HUES48 (cell line): ENCODE results near the gene GIGYF2.

Experiments used
- H3K27ac ChIP-seq: one replicate; pipeline ENCODE4 v1.7.0; 2013; ENCODE audit warnings: low read depth, low read length, inconsistent platforms
- H3K27me3 ChIP-seq: 2 replicates; pipeline ENCODE4 v1.6.1; 2013; ENCODE audit warnings: mild to moderate bottlenecking, low read length; ENCODE audit not compliant: control insufficient read depth, insufficient read depth
- H3K36me3 ChIP-seq: 2 replicates; pipeline ENCODE4 v1.6.1; 2013; ENCODE audit warnings: low read length; ENCODE audit not compliant: control insufficient read depth, insufficient read depth
- H3K4me1 ChIP-seq: 2 replicates; pipeline ENCODE4 v1.6.1; 2013; ENCODE audit warnings: mild to moderate bottlenecking, low read length; ENCODE audit not compliant: control insufficient read depth, insufficient read depth
- H3K4me3 ChIP-seq: 2 replicates; pipeline ENCODE4 v1.5.1; 2013; ENCODE audit warnings: mild to moderate bottlenecking, low read depth, low read length
- H3K9ac ChIP-seq: 2 replicates; pipeline ENCODE4 v1.6.1; 2013; ENCODE audit warnings: mild to moderate bottlenecking, low read depth, low read length, moderate library complexity
- H3K9me3 ChIP-seq: 2 replicates; pipeline ENCODE4 v1.6.1; 2013; ENCODE audit warnings: low read length; ENCODE audit not compliant: control insufficient read depth, insufficient read depth

The GIGYF2 gene

DNA sequence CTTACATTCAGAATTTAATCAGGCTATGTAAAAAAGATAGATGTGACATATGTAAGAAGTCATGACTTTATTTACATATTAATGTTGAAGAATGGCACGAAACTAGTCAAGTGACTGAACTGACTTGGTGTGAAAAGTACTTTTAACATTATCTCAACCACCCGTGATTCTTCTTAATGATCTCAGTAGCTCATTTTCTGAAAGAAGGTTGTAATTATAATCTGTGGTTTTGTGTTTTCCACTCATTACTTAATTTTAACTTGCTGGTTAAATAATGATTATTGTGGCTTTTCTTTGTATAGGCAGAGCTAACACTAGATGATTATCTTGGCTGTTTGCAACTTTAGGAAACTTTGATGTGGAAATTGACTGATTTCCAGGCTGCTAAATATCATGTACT lies 60.8 kb downstream of the GIGYF2 start:
- no peak overlapping the region for H3K27ac ChIP-seq
- H3K9me3 ChIP-seq = no peaks in the 10 kb centered on the region
- H3K4me3 ChIP-seq = no peak overlapping the region
- H3K36me3 ChIP-seq = peaks cover 73% of the 10 kb centered on the region
- H3K4me1 ChIP-seq = no peaks in the 10 kb centered on the region
- no peaks in the 10 kb centered on the region for H3K27me3 ChIP-seq
- H3K9ac ChIP-seq = no peak overlapping the region

DNA sequence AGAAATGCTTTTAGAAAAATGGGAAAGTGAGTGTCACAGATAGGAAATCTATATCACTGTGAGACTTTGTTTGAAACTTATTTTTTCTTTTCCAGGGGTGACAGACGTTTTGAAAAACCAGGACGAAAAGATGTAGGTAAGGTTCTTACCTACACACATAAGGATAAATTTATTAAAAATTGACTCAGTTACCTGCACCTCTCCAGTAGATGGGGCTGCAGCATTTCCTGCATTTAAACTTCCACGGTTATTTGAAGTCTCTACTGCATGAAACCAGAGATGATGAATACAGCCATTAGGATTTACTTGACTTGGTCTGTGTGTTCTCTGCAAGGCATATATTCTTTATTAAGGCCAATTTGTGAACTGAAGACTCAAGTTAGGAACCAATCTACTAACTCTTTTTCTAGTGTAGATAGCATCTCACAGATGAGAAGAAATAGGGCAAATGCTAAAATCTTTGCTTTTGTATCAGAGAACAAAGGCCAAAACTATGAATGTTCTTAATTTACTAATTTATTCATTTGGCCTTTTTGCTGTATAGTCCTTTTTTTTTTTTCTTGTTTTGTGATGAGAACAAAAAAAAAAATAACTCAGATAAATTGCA lies 64.3 kb downstream of the GIGYF2 start:
- H3K27ac ChIP-seq = no peak overlapping the region
- peaks cover 88% of the 10 kb centered on the region for H3K36me3 ChIP-seq
- H3K4me3 ChIP-seq = no peak overlapping the region
- no peaks in the 10 kb centered on the region for H3K4me1 ChIP-seq
- H3K9me3 ChIP-seq = no peaks in the 10 kb centered on the region
- no peak overlapping the region for H3K9ac ChIP-seq
- H3K27me3 ChIP-seq = no peaks in the 10 kb centered on the region

DNA sequence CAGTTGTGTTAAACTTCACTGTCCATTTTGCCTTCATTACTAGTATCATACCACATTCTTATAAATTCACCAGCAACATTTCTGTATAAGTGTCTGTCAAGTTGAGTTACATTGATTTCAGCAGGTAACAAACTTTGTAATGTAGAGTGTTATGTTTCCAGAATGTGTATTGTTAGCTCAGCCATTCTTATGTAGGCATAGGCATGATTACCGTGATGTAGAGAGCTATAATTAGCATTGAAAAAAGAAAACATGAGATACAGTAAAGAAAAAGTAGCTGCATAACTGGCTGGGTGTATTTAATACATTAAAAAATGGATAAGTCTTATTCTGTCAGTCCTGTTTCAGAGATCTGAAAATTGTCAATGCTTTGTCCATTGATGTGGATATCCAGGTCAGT lies 70.7 kb downstream of the GIGYF2 start:
- Histone ChIP-seq H3K4me1 (no peaks in the 10 kb centered on the region), H3K9ac (no peak overlapping the region), H3K36me3 (peaks cover 84% of the 10 kb centered on the region), H3K9me3 (no peaks in the 10 kb centered on the region), H3K27me3 (no peaks in the 10 kb centered on the region), H3K4me3 (no peak overlapping the region), H3K27ac (no peak overlapping the region)

DNA sequence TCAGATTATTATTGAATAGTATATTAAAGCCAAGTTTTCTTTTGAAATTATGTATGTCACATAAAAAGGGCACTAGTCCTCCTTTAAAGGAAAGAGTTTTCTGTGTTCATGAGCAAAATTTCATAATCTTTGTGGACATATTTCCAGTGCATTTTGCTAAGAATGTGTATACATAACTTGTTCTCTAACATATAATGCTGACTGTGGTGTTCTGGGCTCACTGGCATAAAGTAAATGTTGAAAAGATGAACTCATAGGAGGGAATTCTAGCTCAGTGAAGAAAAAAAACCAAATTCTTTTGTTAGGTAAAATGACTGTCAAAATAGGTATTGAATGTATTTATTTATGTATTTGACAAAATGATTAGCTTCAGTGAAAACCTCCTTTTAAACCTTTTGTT lies 73.1 kb downstream of the GIGYF2 start:
- H3K27ac ChIP-seq = no peak overlapping the region
- H3K9me3 ChIP-seq = no peaks in the 10 kb centered on the region
- H3K4me3 ChIP-seq = no peak overlapping the region
- no peaks in the 10 kb centered on the region for H3K4me1 ChIP-seq
- H3K9ac ChIP-seq = no peak overlapping the region
- H3K36me3 ChIP-seq = peaks cover 67% of the 10 kb centered on the region
- H3K27me3 ChIP-seq = no peaks in the 10 kb centered on the region

DNA sequence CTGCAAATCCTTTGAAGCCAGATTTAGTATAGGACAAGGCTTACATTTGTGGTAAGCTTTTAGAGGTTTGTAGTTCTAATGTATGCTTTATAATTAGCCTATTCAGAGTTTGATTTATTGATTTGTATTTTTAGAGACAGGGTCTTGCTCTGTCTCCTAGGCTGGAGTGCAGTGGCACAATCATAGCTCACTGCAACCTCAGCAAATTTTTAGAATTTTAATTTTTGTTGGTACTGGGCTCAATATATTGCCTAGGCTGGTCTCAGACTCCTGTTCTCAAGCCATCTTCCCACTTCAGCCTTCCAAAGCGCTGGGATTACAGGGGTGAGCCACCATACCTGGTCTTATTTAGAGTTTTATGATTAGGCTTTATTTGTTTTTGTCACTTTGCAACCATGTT lies 74.7 kb downstream of the GIGYF2 start:
- Histone ChIP-seq H3K4me3 (no peak overlapping the region), H3K36me3 (peaks cover 55% of the 10 kb centered on the region), H3K4me1 (peaks cover 10% of the 10 kb centered on the region), H3K9me3 (no peaks in the 10 kb centered on the region), H3K27me3 (no peaks in the 10 kb centered on the region), H3K27ac (no peak overlapping the region), H3K9ac (no peak overlapping the region)

DNA sequence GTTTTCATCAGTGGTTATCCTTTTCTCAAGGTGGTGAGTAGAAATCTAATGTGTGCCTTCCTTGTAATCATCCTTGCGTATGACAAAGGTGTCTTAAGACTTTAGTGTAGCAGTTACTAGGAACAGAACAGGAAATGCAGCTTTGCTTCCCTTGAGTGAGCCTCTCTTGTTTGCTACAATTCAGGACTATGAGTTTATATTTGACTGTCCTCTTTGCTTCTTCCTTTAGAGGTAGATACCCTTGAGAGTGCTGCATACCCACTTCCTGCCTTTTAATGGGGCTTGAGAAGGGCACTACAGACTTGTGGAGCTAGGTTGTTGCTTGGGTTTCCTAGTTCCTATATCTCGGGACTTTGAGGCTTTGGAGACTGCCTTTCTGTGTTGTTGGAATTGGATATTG lies 75.4 kb downstream of the GIGYF2 start:
- Histone ChIP-seq H3K27me3 (no peaks in the 10 kb centered on the region), H3K4me1 (peaks cover 10% of the 10 kb centered on the region), H3K36me3 (peaks cover 50% of the 10 kb centered on the region), H3K9me3 (no peaks in the 10 kb centered on the region), H3K27ac (no peak overlapping the region), H3K9ac (no peak overlapping the region), H3K4me3 (no peak overlapping the region)

DNA sequence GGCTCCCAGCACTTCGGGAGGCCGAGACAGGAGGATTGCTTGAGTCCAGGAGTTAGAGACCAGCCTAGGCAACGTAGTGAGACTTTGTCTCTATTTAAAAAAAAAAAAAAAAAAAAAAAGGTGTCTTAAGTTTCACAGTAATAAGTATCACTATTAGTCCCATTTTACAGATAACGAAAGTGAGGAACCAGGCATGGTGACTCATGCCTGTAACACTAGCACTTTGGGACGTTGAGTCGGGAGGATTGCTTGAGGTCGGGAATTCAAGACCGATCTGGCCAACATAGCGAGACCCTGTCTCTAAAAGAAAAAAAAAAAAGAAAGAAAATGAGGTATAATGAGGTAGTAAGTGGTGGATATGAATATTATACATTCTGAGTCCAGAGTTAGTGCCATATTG lies 76.7 kb downstream of the GIGYF2 start:
- peaks cover 38% of the 10 kb centered on the region for H3K36me3 ChIP-seq
- H3K27ac ChIP-seq = no peak overlapping the region
- H3K4me1 ChIP-seq = peaks cover 10% of the 10 kb centered on the region
- H3K9me3 ChIP-seq = no peaks in the 10 kb centered on the region
- H3K9ac ChIP-seq = no peak overlapping the region
- no peaks in the 10 kb centered on the region for H3K27me3 ChIP-seq
- H3K4me3 ChIP-seq = no peak overlapping the region

DNA sequence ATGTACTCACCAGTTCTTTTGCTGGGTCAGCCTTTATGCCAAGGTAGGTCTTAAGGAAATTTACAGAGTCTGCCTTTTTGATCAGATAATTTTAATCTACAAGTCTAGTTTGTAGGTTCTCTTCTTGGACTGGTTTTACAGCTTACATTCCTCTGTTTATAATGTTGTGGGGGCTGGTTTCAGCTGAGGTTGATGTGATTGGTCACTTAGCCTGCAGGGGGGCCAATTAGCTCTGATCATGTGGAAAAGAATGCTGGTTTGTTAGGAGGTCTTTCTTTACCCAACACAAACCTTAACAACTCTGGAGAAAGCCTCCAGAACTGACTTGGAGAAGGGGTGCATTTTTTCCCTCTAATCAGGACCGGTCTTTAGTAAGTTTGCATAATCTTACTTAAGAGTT lies 79.3 kb downstream of the GIGYF2 start, which contains the start of gene KCNJ13:
KCNJ13 (minus strand) TSS at position 131 of the 400 bp plus-strand sequence. CDS start 5,203 bp downstream, outside the sequence.
- H3K27me3 ChIP-seq = no peaks in the 10 kb centered on the region
- no peak within 1 kb of the TSS for H3K9ac ChIP-seq
- peak within 1 kb of the TSS; percentile 37 for H3K27ac ChIP-seq
- peaks cover 10% of the 10 kb centered on the region for H3K4me1 ChIP-seq
- H3K9me3 ChIP-seq = no peaks in the 10 kb centered on the region
- peaks cover 21% of the 10 kb centered on the region for H3K36me3 ChIP-seq
- no peak within 1 kb of the TSS for H3K4me3 ChIP-seq

DNA sequence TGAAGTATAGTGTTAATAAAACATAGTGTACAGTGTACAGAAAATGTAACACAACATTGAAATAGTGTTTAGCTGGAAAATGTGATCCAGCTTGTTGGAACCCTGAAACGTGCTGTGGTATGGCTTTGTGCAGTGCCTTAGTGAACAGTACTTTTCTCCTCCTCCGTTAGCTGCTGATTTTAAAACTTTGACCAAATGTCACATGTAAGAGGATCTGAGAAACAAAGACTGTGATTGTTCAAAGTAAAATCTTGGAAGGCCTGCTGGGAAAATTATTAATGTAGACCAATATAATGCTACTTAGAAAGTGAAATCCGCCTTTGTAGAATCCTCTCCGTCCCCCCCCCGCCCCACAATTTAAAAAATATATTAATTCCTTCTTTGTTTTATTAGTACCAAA lies 80.1 kb downstream of the GIGYF2 start:
- H3K36me3 ChIP-seq = peaks cover 15% of the 10 kb centered on the region; the same call in 1 of the 2 replicates
- H3K9ac ChIP-seq = no peak overlapping the region
- H3K4me1 ChIP-seq = peaks cover 10% of the 10 kb centered on the region
- H3K27ac ChIP-seq = no peak overlapping the region
- no peaks in the 10 kb centered on the region for H3K9me3 ChIP-seq
- no peak overlapping the region for H3K4me3 ChIP-seq
- H3K27me3 ChIP-seq = no peaks in the 10 kb centered on the region

DNA sequence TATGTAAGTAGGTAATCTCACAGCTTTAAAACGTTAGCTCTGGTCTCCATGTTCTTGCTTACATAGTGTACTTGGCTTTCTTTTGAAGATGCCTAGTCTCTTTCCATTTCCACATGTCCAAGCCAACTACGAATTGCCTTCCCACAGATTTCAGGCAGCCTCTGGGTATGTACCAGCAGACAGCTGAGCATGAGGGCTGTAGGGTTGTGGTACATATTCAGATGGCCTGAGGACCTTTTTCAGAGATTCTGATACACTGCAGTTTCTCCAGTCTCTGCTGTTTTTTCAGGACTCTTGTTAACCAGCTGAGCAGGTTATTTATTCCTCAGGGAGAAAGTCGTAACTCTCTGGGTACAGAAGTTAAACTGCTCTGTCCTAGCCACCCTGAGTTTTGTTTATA lies 82.3 kb downstream of the GIGYF2 start:
- Histone ChIP-seq H3K36me3 (peaks cover 5% of the 10 kb centered on the region; the same call in 1 of the 2 replicates), H3K27ac (no peak overlapping the region), H3K27me3 (no peaks in the 10 kb centered on the region), H3K9me3 (no peaks in the 10 kb centered on the region), H3K4me3 (no peak overlapping the region), H3K9ac (no peak overlapping the region), H3K4me1 (peaks cover 10% of the 10 kb centered on the region)

DNA sequence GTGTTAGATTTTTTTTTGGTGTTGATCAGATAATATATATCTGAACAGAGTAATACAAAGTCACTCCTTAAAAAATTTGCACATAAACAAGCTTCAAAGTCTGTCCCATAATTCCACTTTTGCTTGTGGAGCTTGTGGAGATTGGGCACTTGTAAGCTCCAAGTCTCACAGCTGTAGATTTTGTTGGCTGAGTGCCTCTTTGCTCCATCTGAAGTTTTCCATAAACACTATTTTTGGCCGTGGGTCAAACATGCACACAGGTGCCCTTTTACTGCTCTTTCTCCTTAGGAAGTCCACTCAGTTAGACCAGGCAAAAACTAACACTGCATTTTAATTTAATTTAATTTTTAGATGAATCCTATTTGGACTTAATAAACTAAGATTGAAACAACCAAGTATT lies 82.8 kb downstream of the GIGYF2 start:
- H3K9me3 ChIP-seq = no peaks in the 10 kb centered on the region
- peaks cover 4% of the 10 kb centered on the region; the same call in 1 of the 2 replicates for H3K36me3 ChIP-seq
- no peak overlapping the region for H3K27ac ChIP-seq
- no peak overlapping the region for H3K4me3 ChIP-seq
- peaks cover 10% of the 10 kb centered on the region for H3K4me1 ChIP-seq
- no peak overlapping the region for H3K9ac ChIP-seq
- H3K27me3 ChIP-seq = no peaks in the 10 kb centered on the region
